GM21526 (cell line): ENCODE results near the gene ESRRB.

ENCODE experiments used
- ATAC-seq: cut with Tn5 transposase; IDR thresholded peaks from one replicate; pipeline ENCODE4 v1.9.1; 2021; ENCODE audit warnings: moderate library complexity; ENCODE audit not compliant: unreplicated experiment, low FRiP score

Gene ESRRB

GRCh38 chr14:76375947-76376404, at the start of gene ESRRB:
Gene ESRRB, plus strand, starts transcription at chr14:76376137. Its CDS starts 265 bp downstream, at chr14:76376402.
- ATAC-seq: no peak

GRCh38 chr14:76326918-76327689, 48.8 kb upstream of the ESRRB start:
- no peak for ATAC-seq

DNA sequence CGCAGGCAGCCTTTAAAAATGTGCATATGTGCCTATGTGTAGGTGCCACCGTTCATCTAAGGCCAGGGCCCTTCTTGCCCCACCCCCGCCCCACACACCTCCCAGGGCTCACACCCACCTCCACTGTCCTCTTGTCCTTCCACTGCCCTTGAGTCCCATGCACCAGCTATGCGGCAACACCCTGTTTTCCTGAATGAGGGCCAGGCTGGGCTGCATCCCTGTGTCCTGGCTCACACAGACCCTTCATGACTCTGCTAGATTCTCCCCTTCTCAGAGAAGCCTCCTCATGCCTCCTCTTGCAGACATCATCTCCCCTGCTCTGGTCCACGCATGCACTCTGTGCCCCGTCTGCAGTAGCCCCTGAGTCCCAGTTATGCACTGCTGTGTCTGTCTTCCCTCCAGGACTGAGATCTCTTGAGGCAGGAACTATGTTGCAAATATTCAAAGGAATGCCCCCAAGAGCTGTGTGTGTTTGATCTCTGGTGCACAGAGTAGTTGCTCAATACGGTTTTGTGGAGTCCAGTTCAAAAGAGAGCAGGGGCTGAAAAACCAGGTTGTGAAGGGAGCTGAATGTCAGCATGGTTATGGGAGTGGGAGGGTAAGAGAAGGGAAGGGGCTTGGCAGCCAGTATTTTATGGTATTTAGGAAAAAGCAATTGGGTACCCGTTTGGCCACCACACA, 47.3 kb upstream of the ESRRB start:
- no peak for ATAC-seq

DNA sequence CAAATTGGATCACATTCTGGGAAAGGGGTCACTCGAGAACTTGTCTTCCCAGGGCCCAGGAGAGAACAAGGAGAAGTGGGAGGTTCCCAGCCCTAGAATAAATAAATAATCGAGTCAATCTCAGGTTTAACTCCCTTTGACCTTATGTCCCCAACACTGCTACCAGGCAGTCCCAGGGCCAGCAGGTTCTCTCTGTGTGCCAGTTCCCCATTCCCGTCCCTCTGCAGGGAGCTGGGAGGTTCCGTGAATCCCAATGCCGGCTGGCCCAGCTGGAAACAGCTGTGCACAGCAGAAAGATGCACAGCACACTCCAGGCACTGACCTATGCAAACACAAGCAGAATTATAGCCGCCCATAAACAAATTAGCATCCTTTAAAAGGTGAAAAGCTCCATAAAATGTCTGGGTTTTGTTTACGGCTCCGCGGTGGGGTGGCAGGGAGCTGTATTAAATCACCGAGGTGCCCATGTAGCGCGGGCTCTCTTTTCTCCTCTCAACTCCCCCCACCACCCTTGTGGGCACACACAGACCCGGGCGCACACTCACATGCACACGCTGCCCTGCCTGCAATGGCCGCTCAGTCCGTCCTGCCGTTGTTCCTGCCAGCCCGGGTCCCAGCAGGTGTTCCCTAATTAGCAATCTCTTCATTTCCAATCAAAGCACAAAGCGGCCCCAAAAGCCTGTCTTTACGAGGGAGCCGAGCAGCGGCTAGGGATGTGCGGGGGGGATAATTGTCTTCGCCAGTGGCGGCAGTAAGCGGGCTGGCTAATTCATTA, 46.6 kb upstream of the ESRRB start:
- ATAC-seq: no peak

GRCh38 chr14:76329951-76330350, 46.0 kb upstream of the ESRRB start:
- ATAC-seq: no peak

DNA sequence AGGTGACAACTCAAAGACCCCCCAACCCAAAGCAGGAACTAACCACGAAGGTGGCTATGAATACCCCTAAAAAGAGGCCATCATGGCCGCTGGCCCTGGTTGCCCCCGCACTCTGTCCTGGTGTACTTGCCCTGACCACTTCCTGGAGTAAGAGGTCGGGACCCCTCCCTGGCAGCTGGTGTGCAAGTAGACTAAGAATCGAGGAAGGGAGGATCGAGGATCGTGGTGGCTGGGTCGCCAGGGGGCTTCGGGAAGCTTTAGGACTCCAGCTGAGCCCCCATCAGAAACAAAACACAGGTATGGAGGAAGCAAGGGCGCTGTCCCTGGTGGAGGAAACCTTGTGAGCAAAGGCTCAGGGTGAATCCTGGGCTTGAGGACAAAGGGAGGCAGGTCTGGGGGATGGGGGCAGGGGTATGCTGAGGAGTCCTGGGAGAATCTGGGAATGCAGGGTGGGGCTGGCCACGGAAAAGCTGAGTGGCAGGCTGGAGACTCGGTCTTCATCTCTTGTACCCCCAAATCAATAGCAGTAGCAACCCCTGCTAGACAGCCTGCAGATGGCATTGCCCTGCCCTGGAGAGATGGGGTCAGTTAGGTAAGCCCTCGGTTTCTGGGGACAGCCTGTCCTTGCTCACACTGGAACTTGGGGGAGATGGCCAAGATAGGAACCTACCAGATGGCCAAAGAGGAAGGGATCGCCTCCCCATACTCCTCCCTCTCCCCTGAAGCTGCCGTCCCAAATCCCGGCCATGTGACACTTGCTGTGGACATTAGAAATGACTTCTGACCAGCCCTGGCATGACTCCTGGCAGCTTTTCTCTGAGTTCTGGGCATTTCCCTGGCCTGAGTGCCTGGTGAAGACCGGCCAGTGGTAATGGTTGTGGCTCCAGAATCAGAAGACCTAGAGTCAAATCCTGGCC, 45.3 kb upstream of the ESRRB start:
- no peak for ATAC-seq

DNA sequence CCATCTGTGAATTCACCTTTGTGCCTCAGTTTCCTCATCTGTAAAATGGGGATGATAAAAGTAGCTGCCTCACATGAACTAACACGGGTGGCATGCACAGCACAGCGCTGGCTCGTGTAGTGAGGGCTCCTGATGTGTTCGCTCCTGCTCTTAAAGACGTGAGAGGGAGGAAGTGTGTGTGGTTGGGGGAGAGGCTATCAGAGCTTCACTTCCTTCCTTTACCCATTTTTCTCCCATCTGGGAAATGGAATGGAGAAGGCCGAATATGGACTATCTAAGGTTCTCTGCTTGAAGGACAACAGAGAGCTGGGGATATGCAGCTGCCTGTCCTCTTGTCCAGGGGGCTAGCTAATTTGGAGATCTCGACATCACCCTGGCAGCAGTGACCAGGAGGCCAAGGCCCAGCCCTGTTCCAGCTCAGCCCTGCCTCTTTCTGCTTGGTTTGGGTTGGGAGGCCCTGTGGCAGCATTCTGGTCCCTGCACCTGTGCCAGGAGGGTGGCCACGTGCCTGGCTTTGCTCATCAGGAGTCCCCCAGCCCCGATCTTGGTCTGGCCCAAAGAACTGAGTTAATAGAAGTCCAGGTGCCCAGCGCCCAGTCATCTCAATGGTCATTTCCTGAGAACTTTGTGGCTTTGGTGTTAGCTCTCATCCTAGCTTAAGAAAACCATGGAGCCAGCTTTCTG, 44.5 kb upstream of the ESRRB start:
- no peak for ATAC-seq

- ATAC-seq: no peak
Measured at GRCh38 chr14:76333664-76334063, 42.3 kb upstream of the ESRRB start.

DNA sequence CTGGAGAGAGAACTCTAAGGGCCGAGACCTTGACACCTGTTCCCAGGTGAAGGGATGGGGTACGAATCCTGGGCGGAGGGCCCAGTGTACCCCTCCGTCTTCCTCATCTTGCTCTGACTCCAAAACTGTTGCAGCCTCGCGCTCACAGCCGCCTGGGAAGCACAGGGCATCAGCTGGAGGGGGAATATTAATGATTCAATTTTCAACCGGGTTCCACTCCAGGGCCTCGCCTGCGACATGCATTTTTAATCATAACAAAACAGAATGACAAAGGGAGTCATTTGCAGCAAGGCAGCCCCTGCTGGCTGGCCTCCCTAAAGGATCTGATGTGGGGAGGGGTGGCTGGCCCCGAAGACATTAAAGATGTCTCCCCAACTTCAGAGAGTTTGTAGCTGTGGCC, 41.6 kb upstream of the ESRRB start:
- no peak for ATAC-seq

DNA sequence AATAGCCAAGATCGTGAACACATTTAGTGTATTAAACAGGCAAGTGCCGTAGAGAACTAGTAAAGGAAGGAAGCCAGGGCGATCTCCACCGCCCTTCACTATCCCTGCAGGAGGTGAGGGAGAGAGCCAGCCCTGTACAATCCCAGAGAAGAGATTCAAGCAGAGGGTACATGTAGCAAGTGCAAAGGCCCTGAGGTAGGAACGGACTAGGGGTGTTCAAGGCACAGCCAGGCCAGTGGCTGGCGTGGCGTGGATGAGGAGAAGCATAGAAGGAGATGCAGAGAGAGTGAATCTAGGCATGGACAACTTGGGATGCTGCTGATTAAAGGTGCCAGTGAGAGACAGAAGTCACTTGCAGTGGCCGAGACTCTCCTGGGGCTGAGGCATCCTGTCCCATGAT, 39.1 kb upstream of the ESRRB start:
- no peak for ATAC-seq

DNA sequence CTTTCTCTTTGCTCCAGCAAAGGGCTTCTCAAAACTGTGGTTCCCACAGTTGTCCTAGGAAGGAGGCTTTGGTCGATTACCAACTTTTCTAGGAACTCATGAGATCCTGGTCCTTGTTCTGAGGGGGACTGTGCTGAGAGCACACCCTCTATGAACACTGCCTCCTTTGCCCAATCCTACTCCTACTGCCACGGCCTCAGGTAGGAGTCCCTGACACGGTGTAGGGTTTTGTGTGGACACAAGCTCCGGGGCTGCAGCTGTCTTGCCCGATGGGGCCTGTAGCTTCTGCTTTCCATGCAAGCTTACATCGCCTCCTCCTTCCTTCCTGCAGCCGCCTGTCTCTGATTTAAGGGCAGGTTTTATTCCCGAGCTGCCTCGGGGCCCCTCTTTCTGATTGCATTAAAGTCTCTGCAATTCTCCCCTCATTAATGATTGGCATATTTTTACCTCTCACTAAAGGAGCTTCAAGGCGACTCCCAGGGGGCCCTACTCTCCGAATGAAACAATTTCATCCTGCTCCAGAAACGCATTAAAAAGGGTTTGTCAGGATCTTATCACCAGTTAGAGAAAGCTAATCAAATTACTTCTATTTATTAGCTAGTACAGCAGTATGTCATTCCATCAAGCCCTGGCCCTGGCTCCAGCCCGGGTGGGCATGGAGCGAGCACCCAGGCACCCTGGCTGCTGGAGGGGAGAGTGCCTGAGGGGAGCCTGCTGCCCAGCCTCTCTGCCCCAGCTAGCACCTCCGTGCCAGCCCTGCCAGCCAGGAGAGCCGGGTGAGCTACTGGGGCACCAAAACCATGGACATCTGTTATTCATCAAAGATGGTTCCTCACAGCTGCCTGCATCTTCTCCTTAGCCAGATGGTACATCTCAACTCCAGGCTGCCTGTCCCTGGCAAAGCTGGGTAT, 38.0 kb upstream of the ESRRB start:
- no peak for ATAC-seq

DNA sequence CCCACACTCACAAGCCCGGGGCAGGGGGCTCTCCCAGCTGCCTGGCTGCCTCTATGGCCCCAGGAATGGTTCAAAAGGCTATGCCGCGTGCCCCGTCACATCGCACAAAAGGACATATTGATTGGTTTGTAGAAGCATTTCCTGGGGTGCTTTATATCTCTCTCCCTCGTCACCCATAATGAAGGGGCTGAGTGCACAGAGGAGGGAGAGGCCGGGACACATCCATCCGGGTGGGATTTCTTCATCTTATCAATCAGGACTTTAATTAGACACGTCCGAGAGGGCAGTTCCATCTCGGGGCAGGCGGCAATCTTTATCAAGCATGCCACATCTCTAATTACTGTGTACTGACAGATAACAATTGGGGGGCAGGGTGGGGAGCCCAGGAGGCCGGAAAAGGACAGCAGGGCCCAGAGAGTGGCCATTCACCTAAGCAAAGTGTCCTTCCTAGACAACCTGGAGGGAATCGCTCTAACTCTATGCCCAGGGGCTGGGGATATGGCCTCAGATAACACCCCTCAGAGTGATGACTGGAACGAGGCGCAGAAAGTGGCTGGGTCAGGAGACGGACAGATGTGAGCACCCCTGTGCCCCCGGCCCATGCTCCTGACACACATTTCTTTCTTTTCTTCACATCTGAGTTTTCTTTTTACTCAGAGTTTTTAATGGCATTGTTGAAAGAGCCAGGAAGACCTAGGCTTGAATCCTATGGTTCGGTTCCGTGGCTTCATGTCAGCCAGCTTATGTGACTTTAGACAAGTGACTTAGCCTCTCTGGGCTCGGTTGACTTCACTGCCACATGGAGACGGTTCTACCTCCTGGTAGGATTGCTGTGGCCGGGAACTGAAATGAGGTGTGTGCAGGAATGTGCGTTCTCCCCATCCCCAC, 36.0 kb upstream of the ESRRB start:
- ATAC-seq: no peak

DNA sequence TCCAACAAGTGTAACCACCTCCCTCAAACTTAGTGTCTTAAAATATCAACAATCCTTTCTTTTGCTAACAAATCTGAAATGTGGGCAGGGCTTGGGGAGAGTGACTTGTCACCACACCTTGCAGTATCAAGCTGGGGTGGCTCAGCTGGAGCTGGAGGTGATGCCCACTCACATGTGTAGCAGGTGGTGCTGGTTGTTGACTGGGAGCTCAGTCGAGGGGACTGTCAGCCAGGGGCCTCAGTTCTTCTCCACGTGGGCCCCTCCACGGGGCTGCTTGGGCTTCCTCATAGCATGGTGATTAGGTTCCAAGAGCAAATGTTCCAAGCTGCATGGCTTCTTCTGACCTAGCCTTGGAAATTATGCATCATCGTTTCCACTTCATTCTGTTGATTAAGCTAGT, 32.6 kb upstream of the ESRRB start:
- no peak for ATAC-seq

GRCh38 chr14:76346391-76347160, 29.4 kb upstream of the ESRRB start:
- no peak for ATAC-seq

- ATAC-seq: no peak
Measured at GRCh38 chr14:76348898-76349297, 27.0 kb upstream of the ESRRB start.

DNA sequence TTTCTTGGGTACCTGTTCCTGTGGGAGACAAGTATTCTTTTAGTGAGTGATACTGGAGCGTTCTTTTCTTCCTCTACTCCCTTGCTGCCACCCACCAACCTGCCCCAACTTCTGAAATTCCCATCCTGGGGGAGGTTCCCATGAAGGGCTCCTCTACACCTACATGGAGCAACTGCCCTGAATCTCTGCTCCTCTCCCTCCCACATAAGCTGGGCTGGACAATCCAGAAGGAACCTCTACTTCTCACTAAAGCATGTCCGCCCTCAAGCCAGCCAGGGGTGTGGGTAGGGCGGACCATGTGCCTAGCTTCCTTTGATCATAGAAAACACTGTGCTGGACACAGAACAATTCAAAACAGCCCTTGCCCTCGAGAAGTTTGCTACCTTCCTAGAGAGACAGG, 25.9 kb upstream of the ESRRB start:
- ATAC-seq: no peak

DNA sequence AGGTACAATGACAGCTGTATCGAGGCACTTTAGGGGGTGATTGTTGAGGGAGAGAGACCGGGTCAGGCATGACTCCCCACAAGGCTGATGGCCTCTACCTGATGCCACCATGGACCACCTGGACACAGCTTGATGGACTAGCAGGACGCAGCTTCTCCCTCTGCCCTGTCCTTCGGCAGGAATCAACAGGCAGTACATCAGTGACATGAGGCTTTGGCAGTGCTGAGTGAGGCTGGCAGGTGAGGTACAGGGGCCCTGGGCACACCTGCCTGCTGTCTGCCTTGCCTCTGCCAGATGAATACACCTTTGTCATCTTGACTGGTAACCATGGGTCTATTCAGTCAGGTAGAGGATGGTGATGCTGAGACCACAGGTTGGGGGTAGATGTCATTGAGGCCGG, 25.3 kb upstream of the ESRRB start:
- ATAC-seq: no peak
